Left hindlimb (tissue), 1 donor: ENCODE measurements around the gene CANX.
A peak's percentile ranks its signal among the peaks of the same experiment; 100 is the strongest.

Experiments
- DNase-seq: peaks from one replicate; pipeline ENCODE4 v3.0.0-alpha.2; 2018

Gene CANX

GRCh38 chr5:179759581-179760551 is 61.1 kb downstream of the CANX start:
- DNase-seq = no peak

- DNase-seq = no peak
These were observed 63.5 kb downstream of the CANX start for GRCh38 chr5:179762079-179762780.

- no peak for DNase-seq
These were observed 64.0 kb downstream of the CANX start for GRCh38 chr5:179762781-179763176.

GRCh38 chr5:179763215-179763945 is 64.6 kb downstream of the CANX start:
- peak; percentile 69 for DNase-seq

GRCh38 chr5:179764056-179764455 is 65.3 kb downstream of the CANX start:
- peak; percentile 13 for DNase-seq

- no peak for DNase-seq
These were observed 66.6 kb downstream of the CANX start for GRCh38 chr5:179765400-179765799.

- no peak for DNase-seq
These were observed 67.4 kb downstream of the CANX start for GRCh38 chr5:179766021-179766725.

GRCh38 chr5:179766726-179767455 is 68.1 kb downstream of the CANX start:
- no peak for DNase-seq

GRCh38 chr5:179767496-179768100 is 68.8 kb downstream of the CANX start:
- DNase-seq = no peak

GRCh38 chr5:179768326-179769085 is 69.7 kb downstream of the CANX start:
- no peak for DNase-seq

- DNase-seq = no peak
These were observed 70.5 kb downstream of the CANX start for GRCh38 chr5:179769271-179769670.

GRCh38 chr5:179769796-179770195 is 71.0 kb downstream of the CANX start:
- no peak for DNase-seq

- no peak for DNase-seq
These were observed 72.6 kb downstream of the CANX start for GRCh38 chr5:179771311-179771895.

GRCh38 chr5:179772351-179772750 is 73.6 kb downstream of the CANX start:
- DNase-seq = no peak

- DNase-seq = no peak
These were observed 74.9 kb downstream of the CANX start for GRCh38 chr5:179773686-179774040.

- no peak for DNase-seq
These were observed 75.7 kb downstream of the CANX start for GRCh38 chr5:179774442-179774841.

GRCh38 chr5:179776411-179776938 is 77.7 kb downstream of the CANX start:
- no peak for DNase-seq

- no peak for DNase-seq
These were observed 78.7 kb downstream of the CANX start for GRCh38 chr5:179777456-179777855.

- DNase-seq = no peak
These were observed 79.1 kb downstream of the CANX start for GRCh38 chr5:179777909-179778308.

GRCh38 chr5:179778591-179778990 is 79.8 kb downstream of the CANX start:
- no peak for DNase-seq
